Occipital lobe (tissue), 2 donors: ENCODE results near the gene HADHB. TPM values are rescaled to one million over a fixed set of nuclear protein-coding genes. Genes with fewer than 3 reads are reported as not detected.
A peak's percentile ranks its signal among the peaks of the same experiment; 100 is the strongest.

Experiments
- DNase-seq: peaks from one replicate; lab custom pipeline; 2025; lab: John Stamatoyannopoulos, UW
- total RNA-seq: library from RNA; depleted of rRNA; stranded (reverse); fragments of >200 nt; gene quantifications from one replicate; pipeline ENCODE4 v1.2.3, GENCODE V29; 2014

The HADHB gene
- total RNA-seq, result 41.8 TPM

- DNase-seq, result peak; percentile 92
Measured at GRCh38 chr2:26244309-26245230, at the start of gene HADHB, which contains the start of gene HADHA. Gene HADHB (plus strand): TSS chr2:26244939. CDS start chr2:26254255, 9,316 bp downstream. Gene HADHA (minus strand): TSS chr2:26244632. CDS start chr2:26244596, 36 bp downstream.

DNA sequence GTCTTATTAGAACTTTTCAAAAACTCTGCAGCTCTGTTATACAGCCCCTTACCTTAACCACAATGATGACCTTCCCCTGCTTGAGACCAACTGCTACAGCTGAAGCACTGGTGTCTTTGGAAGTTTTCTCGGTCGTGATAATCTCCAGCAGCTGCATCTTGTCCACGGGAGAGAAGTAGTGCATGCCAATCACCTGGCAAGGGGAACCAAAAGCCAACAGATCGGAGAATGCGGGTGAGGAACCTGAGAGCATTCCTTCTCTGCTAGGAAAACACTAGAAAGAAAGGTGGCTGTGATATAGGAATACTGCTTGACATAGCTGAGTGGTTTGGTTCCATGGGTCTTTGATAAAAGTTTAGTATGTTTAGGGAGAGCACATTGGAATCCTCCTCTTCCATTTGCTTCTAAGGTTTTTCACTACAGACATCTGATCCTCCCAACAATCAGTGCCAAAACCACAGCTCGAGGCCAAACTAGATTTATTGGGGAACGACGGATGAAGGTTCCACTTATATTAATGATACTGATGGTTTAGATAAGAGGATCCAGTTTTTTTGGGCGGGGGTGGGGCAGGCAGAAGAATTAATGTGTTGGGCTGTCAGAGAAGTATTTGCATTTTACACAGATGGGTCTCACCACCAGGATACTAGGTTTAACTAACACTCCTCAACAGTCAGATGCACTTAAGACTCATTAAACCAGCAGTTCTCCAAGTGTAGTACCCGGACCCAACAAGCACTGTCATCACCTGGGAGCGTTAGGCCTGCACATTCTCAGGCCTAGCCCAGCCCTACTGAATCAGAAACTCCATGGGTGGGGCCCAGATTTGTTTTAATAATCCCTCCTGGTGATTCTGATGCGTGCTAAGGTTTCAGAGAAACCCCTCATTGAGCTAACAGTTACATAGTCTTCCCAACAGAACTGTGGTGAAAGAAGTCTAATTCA, 49.4 kb upstream of the HADHB start:
- DNase-seq, result no peak

DNA sequence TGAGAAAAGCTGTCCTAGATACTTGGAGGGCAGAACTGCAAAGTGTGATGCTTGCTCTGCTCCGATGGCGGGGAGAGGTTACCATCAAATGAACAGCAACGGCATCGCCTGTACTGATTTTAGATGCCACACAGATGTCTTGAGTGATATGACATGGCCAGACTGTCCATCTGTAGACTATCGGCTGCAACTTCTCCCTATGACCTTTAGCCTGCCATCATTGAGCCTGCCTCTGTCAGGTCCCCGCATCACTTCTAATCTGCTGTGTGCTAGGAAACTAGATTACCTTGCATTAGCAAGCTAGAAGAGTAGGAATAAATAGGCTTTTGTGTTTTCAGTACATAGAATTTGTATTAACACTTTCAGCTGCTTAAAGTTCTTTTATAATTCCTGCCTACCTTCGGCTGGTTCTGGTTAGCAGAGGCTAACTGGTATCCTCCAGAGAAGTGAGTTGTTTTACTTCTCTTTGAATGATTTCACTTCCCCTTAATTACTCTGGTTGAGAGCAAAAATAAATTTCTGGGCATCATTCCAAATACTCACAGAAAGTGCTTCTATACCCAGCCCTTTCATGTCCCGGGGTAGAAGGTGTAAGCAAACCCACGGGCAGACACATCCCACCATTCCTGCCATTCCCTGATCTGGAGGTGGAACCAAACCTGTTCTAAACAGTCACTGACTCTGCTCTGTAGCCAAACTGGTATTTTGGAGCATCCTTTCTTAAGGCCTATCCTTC, 47.9 kb upstream of the HADHB start:
- no peak for DNase-seq

- no peak for DNase-seq
Measured at GRCh38 chr2:26197516-26197915, 47.2 kb upstream of the HADHB start.

DNA sequence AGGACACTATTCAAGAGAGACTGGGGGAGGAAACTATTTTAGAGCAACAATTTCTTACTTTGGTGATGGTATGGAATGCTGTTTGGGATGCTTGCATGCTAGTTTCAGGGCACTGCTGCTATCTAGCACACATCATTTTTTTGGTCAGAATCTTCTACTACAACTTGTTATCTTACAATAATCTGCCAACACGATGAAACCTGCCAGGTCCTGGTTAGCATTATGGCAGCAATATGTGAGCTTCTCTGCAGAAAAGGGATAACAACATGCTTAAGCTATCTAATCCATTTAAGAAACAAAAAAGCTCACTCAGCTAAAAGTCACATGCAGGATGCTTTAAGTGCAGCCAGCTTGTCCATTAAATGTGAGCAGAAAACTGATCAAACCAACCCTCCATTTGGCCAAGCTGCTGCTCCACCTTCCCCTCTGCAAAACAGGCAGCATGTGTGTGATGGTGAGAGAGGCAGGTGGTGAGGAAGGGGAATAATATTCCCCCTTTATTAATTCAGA, 41.7 kb upstream of the HADHB start:
- no peak for DNase-seq

DNA sequence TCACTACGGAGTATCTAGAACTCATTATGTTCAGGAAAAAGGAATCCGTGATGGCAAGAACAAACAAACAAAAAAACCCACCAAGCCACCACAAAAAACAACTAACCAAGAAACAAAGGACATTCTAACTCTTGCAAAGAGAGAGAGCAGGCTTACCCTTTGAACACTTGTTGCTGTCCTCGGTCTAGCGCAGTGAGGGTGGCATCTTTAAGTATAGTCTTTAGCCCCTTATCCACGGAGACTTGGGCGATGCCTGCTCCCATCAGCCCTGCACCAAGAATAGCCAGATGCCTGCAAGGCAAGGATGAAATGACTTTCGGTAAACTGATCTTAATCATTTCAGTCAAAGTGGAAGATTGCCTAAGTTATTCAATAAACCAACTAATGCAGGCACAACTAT, 40.8 kb upstream of the HADHB start:
- DNase-seq, result no peak

- no peak for DNase-seq
Measured at GRCh38 chr2:26212011-26212410, 32.7 kb upstream of the HADHB start.

DNA sequence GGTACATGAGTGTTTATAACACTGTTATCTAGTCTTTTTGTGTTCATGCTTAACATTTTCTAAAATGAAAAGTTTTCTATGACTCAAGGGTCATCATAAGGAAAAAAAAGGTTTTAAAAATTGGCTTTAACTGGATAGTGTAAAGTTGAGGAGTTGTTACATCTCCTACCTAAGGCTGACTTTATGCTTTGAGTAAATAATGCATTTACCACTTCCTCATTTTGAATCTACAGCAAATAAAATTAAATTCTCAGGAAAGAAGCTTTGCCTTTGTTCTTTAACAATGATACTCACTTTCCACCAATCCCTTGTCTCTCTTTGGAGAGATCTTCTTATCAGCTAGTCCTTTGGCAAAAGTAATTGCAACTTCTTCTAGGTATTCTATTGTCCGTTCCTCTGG, 30.0 kb upstream of the HADHB start:
- DNase-seq, result no peak

GRCh38 chr2:26215833-26216232, 28.9 kb upstream of the HADHB start:
- DNase-seq, result no peak

DNA sequence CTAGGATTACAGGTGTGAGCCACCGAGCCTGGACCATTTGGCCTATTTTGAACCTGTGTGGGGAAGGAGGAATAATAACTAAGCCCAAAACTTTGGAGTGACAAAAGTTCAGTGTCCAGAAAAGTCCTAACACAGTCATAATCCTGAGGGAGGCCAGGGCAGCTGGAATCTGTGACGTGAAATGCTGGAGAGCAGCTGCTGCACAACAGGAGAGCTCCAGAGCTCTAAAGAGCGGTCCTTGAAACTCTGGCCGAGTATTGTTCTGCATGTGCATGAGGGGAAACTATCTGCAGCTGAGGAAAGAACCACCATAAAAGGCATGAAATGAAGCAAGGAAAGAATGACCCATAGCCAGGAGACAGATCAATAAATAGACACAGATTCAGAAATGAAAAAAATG, 28.2 kb upstream of the HADHB start:
- no peak for DNase-seq

- DNase-seq, result no peak
Measured at GRCh38 chr2:26217720-26218119, 27.0 kb upstream of the HADHB start.

DNA sequence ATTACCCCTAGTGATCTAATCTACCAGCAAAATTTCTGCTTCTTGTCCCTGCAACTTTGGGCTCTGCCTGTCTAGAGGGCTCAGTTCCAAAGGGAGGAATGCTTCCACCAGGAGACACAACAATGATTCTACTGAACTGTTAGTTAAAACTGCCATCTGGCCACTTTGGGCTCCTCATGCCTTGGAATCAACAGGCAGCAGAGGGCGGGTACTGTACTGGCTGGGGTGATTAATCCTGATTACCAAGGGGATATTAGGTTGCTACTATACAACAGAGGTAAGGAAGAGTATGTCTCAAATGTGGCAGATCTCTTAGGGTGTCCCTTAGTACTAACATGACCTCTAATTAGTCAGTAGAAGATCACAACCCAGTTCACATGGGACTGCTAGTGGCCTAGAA, 21.7 kb upstream of the HADHB start:
- no peak for DNase-seq

- no peak for DNase-seq
Measured at GRCh38 chr2:26224095-26224494, 20.6 kb upstream of the HADHB start.

GRCh38 chr2:26229595-26229994, 15.1 kb upstream of the HADHB start:
- no peak for DNase-seq

GRCh38 chr2:26230806-26231205, 13.9 kb upstream of the HADHB start:
- DNase-seq, result no peak

DNA sequence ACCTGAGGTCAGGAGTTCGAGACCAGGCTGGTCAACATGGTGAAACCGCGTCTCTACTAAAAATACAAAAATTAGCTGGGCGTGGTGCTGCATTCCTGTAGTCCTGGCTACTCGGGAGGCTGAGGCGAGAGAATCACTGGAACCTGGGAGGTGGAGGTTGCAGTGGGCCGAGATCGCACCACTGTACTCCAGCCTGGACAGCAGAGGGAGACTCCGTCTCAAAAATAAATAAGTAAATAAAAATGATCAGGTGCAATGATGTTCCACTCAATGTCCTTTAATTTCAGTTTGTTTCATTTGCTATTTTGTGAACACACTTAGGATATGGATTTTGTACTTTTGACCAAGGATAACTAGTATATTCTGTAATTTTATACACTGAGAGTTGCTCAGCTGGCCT, 9.7 kb upstream of the HADHB start:
- DNase-seq, result no peak

DNA sequence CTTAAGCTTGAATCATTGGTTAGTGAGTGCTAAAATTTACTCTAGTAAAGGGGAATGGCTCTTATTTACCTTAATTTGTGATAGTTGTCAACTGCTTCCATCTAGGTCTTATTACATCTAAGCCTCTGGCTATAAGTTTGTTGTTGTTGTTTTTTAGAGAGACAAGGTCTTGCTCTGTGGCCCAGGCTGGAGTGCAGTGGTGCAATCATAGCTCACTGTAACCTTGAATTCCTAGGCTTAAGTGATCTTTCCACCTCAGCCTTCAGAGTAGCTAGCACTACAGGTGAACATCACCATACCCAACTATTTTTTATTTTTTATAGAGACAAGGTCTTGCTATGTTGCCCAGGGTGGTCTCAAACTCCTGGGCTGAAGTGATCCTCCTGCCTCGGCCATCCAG, 6.9 kb upstream of the HADHB start:
- no peak for DNase-seq

DNA sequence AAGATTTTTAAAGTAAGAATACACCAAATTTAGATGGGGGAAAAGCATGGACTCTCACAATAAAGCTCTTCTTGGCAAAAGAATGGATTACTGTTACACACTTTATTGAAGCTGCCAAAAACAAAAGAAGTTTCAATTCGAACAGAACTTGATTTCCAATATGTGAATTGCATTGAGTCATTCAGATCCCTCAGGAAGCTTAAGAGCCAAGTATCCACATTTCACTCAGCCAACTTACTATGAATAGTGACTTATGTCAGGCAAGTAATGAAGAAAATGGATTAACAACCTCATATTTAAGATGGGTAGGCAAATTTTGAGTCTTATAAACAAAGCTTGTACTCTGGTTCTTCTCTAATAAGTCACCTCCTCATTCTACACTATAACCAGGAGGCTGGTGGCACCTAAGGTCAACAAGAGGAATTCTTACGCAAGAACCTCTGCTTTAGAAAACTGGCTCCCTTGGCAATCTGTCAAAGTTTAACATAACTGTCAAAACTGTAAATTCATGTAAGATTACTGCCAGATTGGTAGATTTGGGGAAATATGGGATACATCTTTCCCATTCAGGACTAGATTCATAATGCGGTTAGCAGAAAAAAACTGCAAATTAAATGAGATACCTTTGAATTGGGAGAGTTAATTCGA, 6.3 kb upstream of the HADHB start:
- no peak for DNase-seq

DNA sequence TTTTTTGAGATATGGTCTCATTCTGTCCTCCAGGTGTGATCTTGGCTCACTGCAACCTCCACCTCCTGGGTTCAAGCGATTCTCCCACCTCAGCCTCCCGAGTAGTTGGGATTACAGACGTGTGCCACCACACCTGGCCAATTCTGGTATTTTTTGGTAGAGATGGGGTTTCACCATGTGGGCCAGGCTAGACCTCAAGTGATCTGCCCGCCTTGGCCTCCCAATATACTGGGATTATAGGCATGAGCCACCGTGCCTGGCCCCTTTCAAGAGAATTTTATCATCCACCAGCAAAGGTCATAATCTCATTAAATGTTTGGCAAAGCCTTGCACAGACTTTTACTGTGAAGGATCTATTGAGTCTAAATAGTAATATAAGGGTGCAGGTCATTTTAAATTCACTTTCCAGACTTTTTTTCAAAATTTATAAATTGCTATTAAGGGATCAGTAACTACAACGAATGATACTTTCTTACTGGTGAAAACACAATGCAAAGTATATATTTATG, 2.8 kb upstream of the HADHB start:
- no peak for DNase-seq

DNA sequence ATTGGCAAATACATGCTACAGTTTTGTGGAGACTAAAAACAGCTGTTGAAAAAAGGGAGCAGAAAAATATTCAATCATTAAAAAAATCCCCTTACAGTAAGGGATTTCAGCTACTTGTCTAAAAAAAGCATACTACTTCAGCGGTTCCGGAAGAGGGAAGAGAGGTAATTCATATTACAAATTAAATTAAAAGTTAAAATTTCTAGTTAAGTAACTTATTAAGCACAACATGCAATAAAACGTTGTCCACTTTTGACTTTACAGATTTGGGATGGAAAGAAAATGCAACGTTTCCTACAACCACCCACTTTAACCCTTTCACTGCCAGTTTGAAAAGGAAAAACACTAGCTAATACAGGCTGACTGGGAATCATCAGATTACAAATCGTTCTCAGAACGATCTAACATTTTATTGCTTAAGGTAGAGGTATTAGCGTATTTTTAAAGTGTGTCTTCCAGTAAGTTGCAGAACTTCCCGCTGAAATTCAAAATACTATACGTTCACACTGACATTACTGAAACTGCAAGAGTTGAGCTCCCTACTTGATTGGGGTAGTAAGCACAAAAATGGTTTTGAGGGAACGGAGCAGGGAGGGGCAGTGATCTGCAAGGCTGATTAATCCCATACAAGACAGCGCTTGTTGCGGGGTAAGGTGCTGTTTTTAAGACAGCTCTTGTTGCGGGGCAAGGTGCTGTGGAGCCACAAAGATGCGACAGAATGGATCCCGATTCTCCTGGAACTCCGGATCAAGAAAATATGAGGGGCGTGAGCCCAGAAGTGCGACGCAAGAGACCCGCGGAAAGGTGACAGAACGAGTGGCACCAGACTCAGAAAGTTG, 1.1 kb upstream of the HADHB start:
- DNase-seq, result no peak
